Measurements from ENCODE around the gene ZHX3. TPM values are rescaled to one million over a fixed set of nuclear protein-coding genes. Genes with fewer than 3 reads are reported as not detected.
"Not testable (repeated sequence)": the region's sequence is repeated elsewhere in the genome, so short reads cannot be mapped to it uniquely, and the experiment has no call there.

The ZHX3 gene
- total and polyA plus RNA-seq, 7 donors: 3.6 to 69.0 (median 39.2) TPM

DNA sequence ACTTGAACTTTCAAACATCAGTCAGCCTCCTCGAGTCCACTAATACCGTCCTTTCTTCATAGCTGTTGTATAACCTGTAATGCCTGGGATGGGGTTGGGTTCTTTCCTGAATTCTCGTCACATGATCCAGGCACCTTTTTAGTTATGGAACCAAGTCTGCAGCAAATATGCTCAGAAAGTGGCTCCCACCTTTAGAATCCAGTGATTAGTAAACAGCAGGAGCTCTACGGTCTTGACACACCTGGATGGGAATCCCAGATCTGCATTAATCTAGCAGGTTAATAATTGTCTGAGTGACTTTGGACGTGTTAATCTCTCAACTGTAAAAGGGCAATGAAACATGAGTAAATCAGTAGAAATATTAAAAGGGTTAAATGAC lies 729 bp upstream of the ZHX3 start:
- 12 to 52% methylated on average over 5 of the region's 5 CpGs for WGBS, 2 donors
- Histone ChIP-seq H3K4me1 (peaks cover 0 to 35% (median 23%) of the 10 kb centered on the region in 4 donors), H3K27ac (peak overlapping the region; percentile 87 to 95 (median 92)), H3K36me3 (no peaks in the 10 kb centered on the region), H3K4me3 (peak overlapping the region; percentile 13 to 91 (median 62)), H3K27me3 (no peaks in the 10 kb centered on the region), H3K9me3 (no peaks in the 10 kb centered on the region)
- no peak for DNase-seq
- intact Hi-C loops (cut with DNase I): loop anchor here (5.0 kb wide), 2 partner anchors 86 to 181 kb away; partner anchors contain the start of gene PLCG1
- TF ChIP-seq POLR2AphosphoS5 (IDR thresholded peaks at IDR 0.05) (no peak), POLR2A (IDR thresholded peaks at IDR 0.05) (no peak), EP300 (IDR thresholded peaks at IDR 0.05) (no peak)
- TF ChIP-seq, protein P1, sequence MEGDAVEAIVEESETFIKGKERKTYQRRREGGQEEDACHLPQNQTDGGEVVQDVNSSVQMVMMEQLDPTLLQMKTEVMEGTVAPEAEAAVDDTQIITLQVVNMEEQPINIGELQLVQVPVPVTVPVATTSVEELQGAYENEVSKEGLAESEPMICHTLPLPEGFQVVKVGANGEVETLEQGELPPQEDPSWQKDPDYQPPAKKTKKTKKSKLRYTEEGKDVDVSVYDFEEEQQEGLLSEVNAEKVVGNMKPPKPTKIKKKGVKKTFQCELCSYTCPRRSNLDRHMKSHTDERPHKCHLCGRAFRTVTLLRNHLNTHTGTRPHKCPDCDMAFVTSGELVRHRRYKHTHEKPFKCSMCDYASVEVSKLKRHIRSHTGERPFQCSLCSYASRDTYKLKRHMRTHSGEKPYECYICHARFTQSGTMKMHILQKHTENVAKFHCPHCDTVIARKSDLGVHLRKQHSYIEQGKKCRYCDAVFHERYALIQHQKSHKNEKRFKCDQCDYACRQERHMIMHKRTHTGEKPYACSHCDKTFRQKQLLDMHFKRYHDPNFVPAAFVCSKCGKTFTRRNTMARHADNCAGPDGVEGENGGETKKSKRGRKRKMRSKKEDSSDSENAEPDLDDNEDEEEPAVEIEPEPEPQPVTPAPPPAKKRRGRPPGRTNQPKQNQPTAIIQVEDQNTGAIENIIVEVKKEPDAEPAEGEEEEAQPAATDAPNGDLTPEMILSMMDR (IDR thresholded peaks at IDR 0.05): no peak

DNA sequence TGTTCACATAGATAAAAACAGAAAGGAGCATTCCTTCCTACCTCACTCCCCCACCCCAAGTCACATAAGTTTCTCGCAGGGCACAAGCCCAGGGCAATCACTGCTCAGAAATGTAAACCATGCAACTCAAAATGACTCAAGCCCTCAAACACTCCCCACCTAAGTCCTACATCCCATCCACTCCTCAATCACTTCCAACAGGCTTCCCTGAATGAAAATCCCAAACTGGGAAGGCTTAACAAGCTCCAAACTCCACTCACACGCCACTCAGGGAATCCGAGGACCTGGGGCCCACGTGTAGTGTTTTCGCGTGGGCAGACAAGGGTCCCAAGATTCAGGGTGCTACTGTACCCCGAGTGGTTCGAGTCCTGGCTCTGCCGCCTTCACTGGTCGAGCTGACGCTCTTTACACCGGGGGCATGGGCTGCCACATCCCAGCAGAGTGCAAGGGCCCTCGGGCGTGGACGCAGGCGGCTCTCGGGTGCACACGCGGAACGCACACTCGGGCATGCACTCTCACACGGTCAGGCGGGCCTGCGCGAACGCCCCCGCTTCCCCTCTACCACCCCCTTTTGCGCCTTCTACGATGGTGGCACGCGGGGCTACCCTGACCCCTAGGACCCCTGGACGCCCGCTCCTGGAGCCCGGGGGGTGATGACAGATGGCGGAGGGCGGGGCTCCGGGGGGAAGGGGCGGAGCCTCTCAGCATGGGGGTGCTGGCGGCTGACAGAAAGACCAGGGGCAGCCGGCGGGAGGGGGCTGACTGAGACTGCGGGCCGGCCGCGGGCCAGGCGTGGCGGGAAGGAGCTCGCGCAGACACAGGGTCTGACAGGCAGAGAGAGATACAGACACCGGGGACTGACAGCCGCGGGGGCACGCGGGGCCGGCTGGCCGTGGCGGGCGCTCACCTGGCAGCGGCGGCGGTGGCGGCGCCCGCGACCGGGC lies 657 bp downstream of the ZHX3 start:
- TF ChIP-seq POLR2AphosphoS5 (IDR thresholded peaks at IDR 0.05): peak in 2 of 4 donors; percentile 19 to 47
- TF ChIP-seq EP300 (IDR thresholded peaks at IDR 0.05): no peak
- Histone ChIP-seq H3K4me3 (peak overlapping the region; percentile 58 to 91 (median 72)), H3K27me3 (no peaks in the 10 kb centered on the region), H3K4me1 (peaks cover 0 to 35% (median 23%) of the 10 kb centered on the region in 4 donors), H3K27ac (peak overlapping the region; percentile 87 to 95 (median 92)), H3K9me3 (no peaks in the 10 kb centered on the region), H3K36me3 (no peaks in the 10 kb centered on the region)
- intact Hi-C loops (cut with DNase I): loop anchor here (1.0 to 5.0 kb wide), 3 partner anchors 69 to 180 kb away; partner anchors contain the start of gene PLCG1
- 2 to 3% methylated on average over 66 of the region's 66 CpGs for WGBS, 2 donors
- peak; percentile 89 for DNase-seq

DNA sequence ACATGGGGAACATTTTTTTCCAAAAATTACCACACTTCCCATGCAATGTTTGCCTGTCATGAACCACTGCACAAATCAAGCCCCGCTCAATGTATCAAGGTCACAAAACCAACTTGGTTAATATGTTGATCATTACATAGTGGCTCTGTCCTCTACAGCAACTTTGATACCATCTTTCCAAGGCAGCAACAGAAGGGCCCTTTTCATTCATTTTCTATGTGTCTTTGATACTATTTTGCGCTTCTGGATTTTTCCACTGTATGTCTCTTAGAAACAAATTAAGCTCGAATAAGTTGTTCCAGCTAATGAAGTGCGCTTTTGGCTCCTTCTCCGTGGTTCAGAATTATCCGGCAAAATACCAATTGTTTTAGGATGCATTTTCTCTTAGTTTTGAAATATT lies 1.5 kb downstream of the ZHX3 start:
- 83 to 89% methylated on average over 6 of the region's 6 CpGs for WGBS, 2 donors
- no peak for DNase-seq

DNA sequence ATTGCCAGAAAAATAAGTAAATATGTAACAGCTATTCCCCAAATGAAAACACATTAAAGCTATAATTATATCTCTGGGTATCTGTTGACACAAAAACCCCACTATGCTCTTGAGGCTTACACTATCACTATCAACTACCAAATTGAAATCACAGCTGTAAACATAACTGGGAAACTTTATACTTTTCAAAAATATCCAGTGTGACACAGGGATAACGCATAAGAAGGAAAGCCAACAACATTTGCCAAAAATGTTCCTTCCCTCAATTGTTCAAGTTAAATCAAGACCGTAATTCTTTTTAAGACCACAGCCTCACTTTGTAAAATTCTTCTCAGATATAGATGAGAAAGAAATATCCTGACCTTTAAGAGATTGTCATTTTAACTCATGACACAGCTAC lies 3.1 kb downstream of the ZHX3 start:
- TF ChIP-seq EP300 (IDR thresholded peaks at IDR 0.05) (no peak), POLR2AphosphoS5 (IDR thresholded peaks at IDR 0.05) (no peak), POLR2A (IDR thresholded peaks at IDR 0.05) (no peak)
- TF ChIP-seq, protein P1 (IDR thresholded peaks at IDR 0.05): no peak
- Histone ChIP-seq H3K4me3 (no peak overlapping the region), H3K9me3 (no peaks in the 10 kb centered on the region), H3K27me3 (no peaks in the 10 kb centered on the region), H3K4me1 (peaks cover 0 to 46% (median 33%) of the 10 kb centered on the region in 4 donors), H3K27ac (peak overlapping the region; percentile 87 to 95 (median 92)), H3K36me3 (no peaks in the 10 kb centered on the region)
- DNase-seq: no peak
- WGBS, 2 donors: 86 to 93% methylated on average over 2 of the region's 2 CpGs
- intact Hi-C loops (cut with DNase I): no loop called here

More for the DNA sequence above, 1.5 kb downstream of the ZHX3 start:
- Histone ChIP-seq H3K4me1 (peaks cover 0 to 35% (median 23%) of the 10 kb centered on the region in 4 donors), H3K27ac (peak overlapping the region; percentile 87 to 95 (median 92)), H3K4me3 (peak overlapping the region; percentile 58 to 91 (median 72)), H3K9me3 (no peaks in the 10 kb centered on the region), H3K36me3 (no peaks in the 10 kb centered on the region), H3K27me3 (no peaks in the 10 kb centered on the region)
- intact Hi-C loops (cut with DNase I): loop anchor here (5.0 kb wide), 2 partner anchors 84 to 179 kb away; partner anchors contain the start of gene PLCG1
- TF ChIP-seq, protein P1 (IDR thresholded peaks at IDR 0.05): no peak
- no peak for TF ChIP-seq POLR2AphosphoS5 (IDR thresholded peaks at IDR 0.05)
- no peak for TF ChIP-seq EP300 (IDR thresholded peaks at IDR 0.05)
- no peak for TF ChIP-seq POLR2A (IDR thresholded peaks at IDR 0.05)

DNA sequence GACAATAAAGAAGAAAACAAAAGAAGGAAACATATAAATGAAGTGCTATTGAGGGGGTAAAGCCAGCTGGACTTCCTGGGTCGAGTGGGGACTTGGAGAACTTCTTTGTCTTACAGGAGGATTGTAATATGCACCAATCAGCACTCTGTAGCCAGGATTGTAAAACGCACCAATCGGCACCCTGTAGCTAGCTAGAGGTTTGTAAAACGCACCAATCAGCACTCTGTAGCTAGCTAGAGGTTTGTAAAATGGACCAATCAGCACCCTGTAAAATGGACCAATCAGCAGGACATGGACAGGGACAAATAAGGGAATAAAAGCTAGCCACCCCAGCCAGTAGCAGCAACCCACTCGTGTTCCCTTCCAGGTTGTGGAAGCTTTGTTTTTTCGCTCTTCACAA lies 5.5 kb downstream of the ZHX3 start:
- intact Hi-C loops (cut with DNase I); H3K4me3 ChIP-seq; H3K9me3 ChIP-seq; H3K27me3 ChIP-seq; DNase-seq; H3K27ac ChIP-seq; H3K36me3 ChIP-seq: not testable (repeated sequence)
- 93 to 94% methylated on average over 6 of the region's 6 CpGs for WGBS, 2 donors
- peaks cover 0 to 59% (median 45%) of the 10 kb centered on the region in 4 donors for H3K4me1 ChIP-seq
